Erythroblast (primary cell): ENCODE data around the gene ZDHHC1.

ENCODE experiments used
- DNase-seq, 2 experiments: peaks; one replicate each; lab custom pipeline; 2025; lab: John Stamatoyannopoulos, UW
- GATA1 ChIP-seq: IDR thresholded peaks from 2 replicates; pipeline ENCODE4 v1.6.1; 2011; ENCODE audit warnings: low read depth, mild to moderate bottlenecking, control low read depth, low read length, moderate library complexity
- POLR2A ChIP-seq: IDR thresholded peaks from 2 replicates; pipeline ENCODE4 v1.6.1; 2011; ENCODE audit warnings: mild to moderate bottlenecking, low read length

ZDHHC1 gene, protein sequence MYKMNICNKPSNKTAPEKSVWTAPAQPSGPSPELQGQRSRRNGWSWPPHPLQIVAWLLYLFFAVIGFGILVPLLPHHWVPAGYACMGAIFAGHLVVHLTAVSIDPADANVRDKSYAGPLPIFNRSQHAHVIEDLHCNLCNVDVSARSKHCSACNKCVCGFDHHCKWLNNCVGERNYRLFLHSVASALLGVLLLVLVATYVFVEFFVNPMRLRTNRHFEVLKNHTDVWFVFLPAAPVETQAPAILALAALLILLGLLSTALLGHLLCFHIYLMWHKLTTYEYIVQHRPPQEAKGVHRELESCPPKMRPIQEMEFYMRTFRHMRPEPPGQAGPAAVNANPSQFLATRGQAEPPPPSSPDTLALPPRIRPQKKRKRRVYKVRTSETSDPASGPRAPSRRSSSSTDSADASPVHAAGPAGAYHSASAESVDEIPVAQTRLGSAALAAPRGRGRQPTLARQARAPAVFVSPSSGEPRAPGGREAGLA

DNA sequence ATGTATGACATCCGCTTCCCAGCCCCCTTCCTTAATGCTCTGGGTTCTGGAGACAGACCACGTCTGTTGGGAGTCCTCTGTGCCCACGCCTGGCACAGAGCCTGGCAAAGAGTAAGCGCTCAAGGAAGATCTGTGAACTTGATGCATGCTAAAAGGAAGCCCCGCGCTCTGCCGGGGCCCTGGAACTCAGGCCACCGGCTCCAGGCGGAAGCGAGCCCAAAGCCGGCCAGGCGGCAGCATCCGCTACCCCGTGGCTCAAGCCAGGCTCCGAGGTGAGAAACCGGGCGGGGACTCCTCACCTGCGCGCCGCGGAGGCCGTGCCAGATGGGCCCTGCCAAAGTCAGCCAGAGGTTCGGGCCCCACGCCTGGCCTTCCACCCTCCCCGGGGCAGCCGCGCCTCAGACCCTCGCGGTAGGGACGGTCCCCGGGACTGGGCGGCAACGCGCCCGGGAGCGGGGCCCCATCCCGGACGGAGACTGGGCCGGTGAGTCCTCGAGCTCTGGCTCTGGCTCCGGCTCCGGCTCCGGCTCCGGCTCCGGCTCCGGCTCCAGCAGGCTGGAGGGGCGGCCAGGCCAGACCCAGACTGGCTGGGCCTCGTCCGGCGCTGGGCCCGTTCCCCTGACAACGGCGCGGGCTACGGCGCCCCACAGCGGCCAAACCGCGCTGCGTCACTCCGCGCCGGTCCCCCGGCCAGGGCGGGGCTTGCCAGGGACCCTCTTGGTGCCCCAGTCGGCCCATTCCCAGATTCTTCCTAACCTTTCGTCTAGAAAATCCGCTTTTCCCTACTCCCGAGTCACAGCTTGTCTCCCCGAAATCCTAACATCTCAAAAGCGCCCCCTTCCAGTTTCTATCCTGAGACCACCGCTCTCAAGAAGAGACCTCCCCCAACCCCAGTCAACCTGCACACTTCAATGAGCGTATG lies at the start of gene ZDHHC1:
Gene ZDHHC1, minus strand, starts transcription at position 606 of the 922 bp plus-strand sequence. CDS start 8,702 bp downstream, outside the sequence.
- no peak for TF ChIP-seq POLR2A
- no peak for TF ChIP-seq GATA1
- DNase-seq, result peak; percentile 58 to 64

DNA sequence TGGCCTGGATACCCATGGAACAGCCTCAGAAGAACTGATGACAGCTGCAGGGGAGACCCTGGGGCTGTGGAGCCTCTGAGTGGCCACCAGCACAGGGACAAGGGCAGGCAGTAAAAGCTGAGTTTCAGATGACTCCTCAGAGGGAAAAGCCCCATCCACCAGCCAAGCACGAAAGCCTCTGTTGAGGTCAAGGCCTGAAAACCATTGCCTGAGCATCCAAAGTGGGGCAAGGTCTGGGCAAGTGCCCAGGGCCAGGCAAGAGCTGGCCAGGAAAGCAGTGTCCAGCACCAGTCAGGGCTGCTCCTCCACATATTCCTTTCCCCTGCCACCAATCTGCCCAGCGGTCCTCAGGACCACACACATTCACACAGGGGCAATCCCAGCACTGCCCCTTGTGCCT lies 48.3 kb upstream of the ZDHHC1 start:
- TF ChIP-seq GATA1, result no peak
- no peak for TF ChIP-seq POLR2A
- DNase-seq, result no peak

DNA sequence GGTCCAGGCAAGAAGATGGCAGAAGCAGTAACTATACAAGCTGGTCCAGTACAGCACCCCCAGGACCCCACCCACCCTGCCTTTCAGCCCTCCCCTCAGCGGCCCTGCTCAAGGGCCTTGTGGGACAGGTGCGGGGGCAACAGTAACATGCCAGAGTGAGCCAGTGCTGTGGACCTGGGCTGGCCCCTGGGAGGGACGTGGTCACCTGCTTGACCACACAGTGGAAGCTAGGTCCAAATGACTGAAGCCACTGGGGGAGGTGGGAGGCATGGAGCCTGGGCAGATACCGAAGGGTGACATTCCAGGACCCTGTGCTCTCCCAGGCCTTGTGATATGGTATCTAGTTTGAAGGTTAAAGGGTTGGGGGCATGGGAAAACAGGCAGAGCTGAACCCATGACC lies 47.4 kb upstream of the ZDHHC1 start:
- TF ChIP-seq POLR2A (no peak), GATA1 (no peak)
- DNase-seq, result no peak

DNA sequence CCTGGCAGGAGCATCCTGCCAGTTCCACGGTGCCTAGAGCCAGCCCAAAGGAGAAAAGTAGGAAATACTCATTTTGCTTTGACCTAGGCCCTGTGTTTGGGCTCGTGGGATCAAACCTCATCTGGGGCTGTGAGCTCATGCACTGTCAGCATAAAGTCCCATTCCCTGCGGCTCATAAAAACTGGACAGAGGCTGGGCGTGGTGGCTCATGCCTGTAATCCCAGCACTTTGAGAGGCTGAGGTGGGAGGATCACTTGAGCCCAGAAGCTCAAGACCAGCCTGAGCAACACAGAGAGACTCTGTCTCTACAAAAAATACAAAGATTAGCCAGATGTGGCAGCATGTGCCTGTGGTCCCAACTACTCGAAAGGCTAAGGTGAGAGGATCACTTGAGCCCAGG lies 46.8 kb upstream of the ZDHHC1 start:
- TF ChIP-seq POLR2A (no peak), GATA1 (no peak)
- no peak for DNase-seq

DNA sequence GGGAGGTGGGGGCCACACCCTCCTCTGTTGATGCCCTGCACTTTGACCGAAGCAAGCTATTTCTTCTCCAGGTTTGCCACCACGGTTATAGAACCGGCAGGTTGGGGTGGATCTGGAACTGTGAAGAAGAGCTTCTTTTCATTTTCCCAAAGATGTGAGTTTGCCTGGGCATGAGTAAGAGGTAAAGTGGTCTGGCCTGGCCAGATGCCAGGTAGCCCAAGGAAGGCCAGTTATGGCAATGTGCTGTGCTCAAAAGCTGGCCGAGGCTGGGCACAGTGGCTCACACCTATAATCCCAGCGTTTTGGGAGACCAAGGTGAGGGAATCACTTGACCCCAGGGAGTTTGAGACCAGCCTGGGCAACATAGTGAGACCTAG lies 46.0 kb upstream of the ZDHHC1 start:
- peak in 1 of 2 experiments; percentile 20 for DNase-seq
- TF ChIP-seq GATA1 (no peak), POLR2A (no peak)

DNA sequence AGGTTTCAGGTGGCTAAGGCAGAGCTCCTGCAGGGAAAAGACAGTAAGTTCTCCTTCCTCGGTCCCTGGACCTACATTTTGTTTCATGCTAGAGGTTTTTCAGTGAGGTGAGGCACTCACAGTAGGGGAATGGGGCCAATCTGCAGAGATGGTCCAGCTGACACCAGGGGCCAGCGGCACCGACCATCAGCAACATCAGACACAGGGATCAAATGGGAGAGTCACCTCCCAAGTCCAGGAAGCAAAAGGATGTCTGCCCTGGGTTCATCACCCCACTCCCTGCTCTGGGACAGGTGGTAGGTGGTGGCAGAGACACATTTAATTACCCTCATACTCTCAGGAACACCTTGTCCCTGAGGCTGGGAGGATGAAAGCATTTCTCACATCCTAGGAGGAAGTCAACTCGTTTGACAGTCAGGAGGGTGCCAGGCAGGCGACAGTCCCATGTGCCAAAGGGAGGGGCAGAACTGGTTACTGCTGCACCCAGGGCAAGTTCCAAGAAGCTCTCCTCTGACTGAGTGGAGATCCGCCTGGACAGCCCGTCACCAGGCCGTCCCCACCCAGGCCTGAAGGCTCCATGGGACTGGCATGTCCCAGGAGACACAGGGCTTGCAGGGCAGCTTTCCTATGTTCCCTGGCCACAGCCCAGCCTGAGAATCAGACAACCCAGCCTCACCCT lies 45.5 kb upstream of the ZDHHC1 start:
- no peak for DNase-seq
- TF ChIP-seq GATA1, result no peak
- TF ChIP-seq POLR2A, result no peak

DNA sequence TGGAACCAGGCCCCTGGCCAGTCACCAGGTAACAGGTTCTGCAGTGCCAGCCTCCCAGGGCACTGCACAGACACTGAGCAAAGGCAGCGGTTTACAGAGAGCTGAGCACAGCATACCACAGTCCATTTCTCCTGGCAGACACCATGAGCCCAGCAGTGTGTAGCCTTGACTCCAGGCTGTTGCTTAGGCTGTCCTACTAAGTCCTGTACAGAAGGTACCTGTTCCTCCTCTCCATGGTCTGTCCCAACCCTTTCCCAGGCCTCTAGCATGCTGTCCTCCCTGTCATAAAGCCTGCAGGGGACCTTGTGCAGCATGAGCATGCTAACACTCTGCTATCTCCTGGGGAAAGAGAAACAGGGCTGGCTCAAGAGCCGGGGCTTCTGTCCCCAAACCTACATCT lies 44.7 kb upstream of the ZDHHC1 start:
- peak in 1 of 2 experiments; percentile 23 for DNase-seq
- TF ChIP-seq POLR2A (no peak), GATA1 (no peak)

DNA sequence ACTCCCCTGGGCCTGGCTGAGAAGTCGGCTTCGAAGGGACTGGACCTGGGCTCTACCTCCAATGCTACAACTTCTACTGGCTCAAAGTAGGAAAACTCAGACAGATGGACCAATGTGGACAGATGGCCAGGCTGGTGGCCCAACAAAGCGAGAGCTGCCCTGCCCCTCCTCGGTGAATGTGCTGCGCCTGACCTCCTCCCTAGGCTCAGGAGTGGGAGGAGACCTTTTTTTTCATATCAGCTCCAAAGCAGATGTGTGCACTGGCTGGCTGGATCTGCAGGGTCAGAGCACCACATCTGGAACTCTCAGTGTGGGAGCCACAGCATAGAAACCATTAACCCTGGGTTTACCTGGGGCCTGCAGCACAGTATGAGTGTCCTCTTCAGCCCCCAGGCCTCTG lies 43.9 kb upstream of the ZDHHC1 start:
- TF ChIP-seq GATA1 (no peak), POLR2A (no peak)
- DNase-seq, result peak; percentile 87 to 91

DNA sequence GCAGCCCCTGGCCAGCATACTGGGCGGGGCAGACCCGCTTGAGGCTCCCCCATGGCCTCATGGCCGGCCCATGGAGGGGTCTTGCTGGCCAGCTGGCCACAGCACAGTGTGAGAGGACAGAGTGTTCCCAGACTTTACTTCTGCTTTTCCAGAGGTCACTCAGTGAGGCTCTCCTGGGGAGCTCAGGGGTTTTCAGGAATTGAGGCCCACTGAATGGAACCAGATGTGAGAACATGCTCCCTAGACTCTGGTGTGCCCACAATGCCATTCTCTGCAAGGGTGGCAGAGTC lies 43.5 kb upstream of the ZDHHC1 start:
- DNase-seq, result no peak
- TF ChIP-seq GATA1, result no peak
- no peak for TF ChIP-seq POLR2A

DNA sequence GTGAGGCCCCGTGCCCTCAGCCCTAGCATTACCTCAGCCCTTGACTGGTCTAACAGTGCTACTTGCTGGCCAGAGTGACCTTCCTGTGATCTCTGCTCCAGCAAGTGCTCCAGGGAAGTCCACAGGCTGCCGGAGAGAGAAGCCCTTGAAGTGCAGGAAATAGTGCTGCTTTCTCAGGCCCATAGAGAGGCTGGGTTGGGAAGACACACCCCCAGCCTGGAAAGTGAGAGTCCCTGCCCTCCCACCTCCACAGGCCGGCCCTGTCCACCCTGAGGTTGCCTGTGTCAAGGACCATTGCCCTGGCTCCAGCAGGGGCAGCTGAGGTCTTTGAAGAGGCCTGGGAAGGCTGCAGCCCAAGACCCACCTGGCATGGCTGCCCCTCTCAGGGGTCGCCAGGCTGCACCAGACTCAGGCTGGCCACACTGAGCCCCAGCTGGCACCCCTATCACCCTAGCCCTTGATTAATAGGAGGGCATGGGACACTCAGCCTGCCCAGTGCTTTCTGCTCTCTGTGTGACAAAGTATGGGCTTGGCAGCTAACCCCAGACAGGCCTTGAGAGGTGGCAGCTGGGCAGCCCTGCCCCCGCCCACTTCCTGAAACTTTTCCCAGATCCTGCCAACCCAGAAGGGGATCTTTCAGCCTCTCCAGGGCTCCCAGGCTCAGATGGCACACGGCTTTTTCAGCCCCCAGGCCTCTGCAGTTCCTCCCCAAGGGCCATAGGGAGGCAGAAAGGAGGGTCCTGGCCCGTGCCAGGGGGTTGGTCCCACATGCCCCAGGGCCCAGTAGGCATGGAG lies 43.0 kb upstream of the ZDHHC1 start:
- no peak for TF ChIP-seq POLR2A
- no peak for TF ChIP-seq GATA1
- DNase-seq, result no peak

DNA sequence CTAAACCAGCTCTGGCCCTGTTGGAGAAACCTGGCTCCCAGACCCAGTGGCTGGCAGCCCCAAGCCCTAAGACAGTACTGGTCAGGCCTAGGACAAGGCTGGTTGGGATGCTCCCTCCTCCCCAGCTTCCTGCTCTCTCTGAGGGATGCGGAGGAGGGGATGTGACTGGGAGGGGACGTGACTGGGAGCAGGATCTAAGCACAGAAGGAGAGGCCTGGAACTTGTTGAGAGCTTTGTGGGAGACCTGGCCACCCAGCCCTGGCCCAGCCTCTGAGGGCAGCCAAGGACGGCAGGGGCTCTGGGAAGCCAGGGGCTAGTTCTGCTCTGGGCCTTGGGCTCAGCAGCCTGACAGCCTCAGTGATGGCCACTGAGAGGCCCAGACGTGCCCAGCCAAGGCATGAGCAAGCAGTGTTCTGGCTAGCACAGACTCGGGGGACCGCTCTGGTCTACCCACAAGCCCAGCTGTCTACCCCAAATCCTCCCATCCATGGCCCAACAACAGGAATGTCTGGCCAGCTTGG lies 41.9 kb upstream of the ZDHHC1 start:
- no peak for DNase-seq
- TF ChIP-seq POLR2A (no peak), GATA1 (no peak)

DNA sequence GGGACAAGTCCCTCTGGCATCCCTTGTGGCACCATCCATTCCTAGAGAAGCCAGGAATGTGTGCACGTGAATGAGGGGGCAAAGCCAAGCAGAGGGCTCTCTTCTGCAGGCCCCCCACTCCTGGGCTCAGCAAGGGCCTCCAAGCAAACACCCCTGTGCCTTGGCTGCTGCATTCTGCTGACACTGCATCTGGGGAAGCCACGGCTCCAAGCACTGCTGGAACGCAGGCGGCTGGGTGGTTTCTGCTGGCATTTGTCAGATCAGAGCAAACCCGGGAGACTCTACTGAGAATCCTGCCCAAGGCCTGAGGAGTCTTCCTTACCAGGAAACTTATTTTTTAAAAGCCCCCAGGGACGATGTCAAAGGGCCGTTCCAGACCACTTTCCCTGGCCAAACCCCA lies 41.3 kb upstream of the ZDHHC1 start:
- TF ChIP-seq POLR2A (no peak), GATA1 (no peak)
- no peak for DNase-seq

DNA sequence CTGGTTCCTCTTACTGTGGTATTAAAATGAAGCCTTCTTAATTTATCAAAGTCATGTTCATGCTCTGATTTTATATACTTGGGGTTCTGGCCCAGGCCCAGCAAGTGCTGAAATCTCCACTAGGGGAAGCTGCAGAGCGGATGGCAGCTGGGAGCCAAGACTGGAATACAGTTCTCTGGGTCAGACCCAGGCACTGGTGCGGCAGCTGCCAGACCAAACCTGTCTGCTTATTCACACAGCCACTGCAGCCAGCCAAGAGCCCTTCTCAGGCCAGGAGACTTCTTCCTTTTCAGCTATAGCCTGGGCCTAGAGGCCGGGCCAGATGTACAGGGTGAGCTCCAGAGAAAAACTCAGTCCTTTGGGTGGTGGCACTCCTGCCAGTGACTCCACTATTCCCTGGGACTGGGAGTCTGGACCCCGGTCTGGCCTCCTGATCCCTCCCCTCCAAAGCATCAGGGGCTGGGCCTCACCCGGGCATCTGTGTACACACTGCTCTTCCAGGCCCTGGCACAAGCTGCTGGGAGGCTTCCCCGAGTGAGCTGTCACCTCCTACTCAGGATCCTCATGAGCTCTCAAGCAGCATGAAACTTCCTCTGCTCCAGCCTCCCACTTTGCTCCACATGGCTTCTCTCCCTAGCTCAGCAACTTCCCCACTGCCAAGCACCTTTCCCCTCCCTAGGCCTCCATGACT lies 40.3 kb upstream of the ZDHHC1 start:
- peak in 1 of 2 experiments; percentile 33 for DNase-seq
- TF ChIP-seq POLR2A, result no peak
- TF ChIP-seq GATA1, result no peak

DNA sequence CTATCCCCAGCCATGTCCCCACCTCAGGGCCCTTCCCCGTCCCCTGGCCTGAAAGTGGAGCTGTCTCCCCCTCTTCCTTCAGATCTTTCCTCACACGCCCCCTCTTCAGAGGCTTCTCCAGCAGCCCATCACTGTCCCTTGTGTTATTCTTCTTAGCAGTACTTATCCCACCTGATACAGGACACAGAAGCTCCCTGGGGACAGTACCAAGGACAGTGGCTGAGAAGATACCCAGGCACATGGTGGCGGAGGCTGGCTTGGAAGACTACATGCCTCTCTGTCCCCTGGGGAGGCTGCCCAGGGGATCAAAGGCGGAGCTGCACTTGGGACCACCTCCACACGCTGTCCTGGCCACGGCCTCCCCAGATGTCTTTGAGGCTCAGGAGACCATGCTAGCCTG lies 38.6 kb upstream of the ZDHHC1 start:
- TF ChIP-seq GATA1 (no peak), POLR2A (no peak)
- DNase-seq, result no peak
